ENCODE results near the gene CPN1. TPM values are rescaled to one million over a fixed set of nuclear protein-coding genes. Genes with fewer than 3 reads are reported as not detected.
A peak's percentile ranks its signal among the peaks of the same experiment; 100 is the strongest.
"Not testable (repeated sequence)": the region's sequence is repeated elsewhere in the genome, so short reads cannot be mapped to it uniquely, and the experiment has no call there.

The CPN1 gene
- total RNA-seq (not detected), polyA plus RNA-seq (not detected)
- long read RNA-seq, donor 1: 0 reads
- long read RNA-seq, donor 2: 0 reads
- long read RNA-seq, donor 3: 0 reads

DNA sequence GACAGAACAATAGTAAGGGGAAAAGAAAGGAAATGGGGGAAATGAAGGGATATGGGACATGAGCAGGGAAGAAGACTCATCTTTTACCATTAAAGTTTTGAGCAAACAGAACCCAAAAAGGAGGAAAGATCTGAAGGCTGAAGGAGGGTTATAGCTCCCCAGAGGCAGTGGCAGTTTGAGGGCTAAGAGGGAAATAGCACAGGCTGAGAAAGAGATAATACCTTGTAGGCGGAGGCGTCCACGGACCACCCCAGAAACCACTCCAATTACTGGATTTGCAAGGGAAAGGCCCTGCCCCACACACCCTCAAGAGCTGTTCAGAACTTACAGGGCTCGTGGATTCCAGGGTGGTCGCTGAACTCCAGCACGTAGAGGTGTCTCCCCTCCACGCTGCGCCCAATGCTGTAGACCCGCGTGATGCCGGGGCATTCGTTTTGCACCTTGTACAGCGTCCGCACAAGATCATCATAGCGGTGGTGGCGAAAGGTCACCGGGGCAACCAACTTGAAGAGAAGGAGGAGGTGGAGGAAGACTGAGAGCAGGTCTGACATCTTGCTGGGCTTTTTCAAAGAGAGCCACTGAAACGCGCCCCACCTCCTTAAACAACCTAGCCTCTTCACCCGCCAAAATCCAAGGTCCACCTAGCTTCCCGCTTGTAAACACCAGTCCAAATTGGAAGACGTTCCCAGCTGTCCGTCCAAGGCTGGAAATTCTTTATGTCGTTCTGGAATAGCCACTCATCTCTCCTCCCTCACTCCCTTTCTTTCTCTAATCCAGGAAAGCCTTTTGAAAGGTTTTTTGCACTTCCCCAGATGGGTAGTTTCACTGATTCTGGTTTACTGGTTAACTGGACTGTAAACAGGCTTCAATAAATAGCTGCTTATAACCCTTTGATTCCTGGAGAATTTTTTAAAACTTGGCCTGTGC, at the start of gene CPN1:
CPN1 (minus strand) TSS at position 795 of the 927 bp plus-strand sequence; CDS start at position 551, 244 bp downstream.
- ATAC-seq: no peak
- Histone ChIP-seq H3K27me3 (peaks cover 0 to 24% (median 6%) of the 10 kb centered on the region in 7 donors), H3K4me1 (no peaks in the 10 kb centered on the region), H3K4me3 (no peak within 1 kb of the TSS), H3K27ac (no peak within 1 kb of the TSS), H3K9me3 (no peaks in the 10 kb centered on the region), H3K36me3 (no peaks in the 10 kb centered on the region)
- TF ChIP-seq, protein P1, sequence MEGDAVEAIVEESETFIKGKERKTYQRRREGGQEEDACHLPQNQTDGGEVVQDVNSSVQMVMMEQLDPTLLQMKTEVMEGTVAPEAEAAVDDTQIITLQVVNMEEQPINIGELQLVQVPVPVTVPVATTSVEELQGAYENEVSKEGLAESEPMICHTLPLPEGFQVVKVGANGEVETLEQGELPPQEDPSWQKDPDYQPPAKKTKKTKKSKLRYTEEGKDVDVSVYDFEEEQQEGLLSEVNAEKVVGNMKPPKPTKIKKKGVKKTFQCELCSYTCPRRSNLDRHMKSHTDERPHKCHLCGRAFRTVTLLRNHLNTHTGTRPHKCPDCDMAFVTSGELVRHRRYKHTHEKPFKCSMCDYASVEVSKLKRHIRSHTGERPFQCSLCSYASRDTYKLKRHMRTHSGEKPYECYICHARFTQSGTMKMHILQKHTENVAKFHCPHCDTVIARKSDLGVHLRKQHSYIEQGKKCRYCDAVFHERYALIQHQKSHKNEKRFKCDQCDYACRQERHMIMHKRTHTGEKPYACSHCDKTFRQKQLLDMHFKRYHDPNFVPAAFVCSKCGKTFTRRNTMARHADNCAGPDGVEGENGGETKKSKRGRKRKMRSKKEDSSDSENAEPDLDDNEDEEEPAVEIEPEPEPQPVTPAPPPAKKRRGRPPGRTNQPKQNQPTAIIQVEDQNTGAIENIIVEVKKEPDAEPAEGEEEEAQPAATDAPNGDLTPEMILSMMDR (IDR thresholded peaks at IDR 0.05): no peak
- no peak for DNase-seq
- WGBS, 2 donors: 85 to 88% methylated on average over 24 of the region's 24 CpGs
- intact Hi-C loops (cut with DNase I): no loop called here

- Histone ChIP-seq H3K9me3 (peaks cover 0 to 7% (median 0%) of the 10 kb centered on the region in 11 donors), H3K36me3 (no peaks in the 10 kb centered on the region), H3K27me3 (peaks cover 0 to 12% (median 0%) of the 10 kb centered on the region in 7 donors), H3K27ac (no peak overlapping the region), H3K4me3 (no peak overlapping the region), H3K4me1 (peaks cover 0 to 3% (median 0%) of the 10 kb centered on the region in 9 donors)
- 70 to 74% methylated on average over 7 of the region's 7 CpGs for WGBS, 2 donors
- intact Hi-C loops (cut with DNase I): no loop called here
- ATAC-seq (no peak), DNase-seq (no peak)
- TF ChIP-seq, protein P1 (IDR thresholded peaks at IDR 0.05): no peak
These were observed 49.2 kb upstream of the CPN1 start for GRCh38 chr10:100130831-100131230.

GRCh38 chr10:100129424-100129823, 47.8 kb upstream of the CPN1 start:
- no peaks in the 10 kb centered on the region for H3K36me3 ChIP-seq
- intact Hi-C loops (cut with DNase I): no loop called here
- peak overlapping the region in 6 of 10 donors; percentile 20 to 66 (median 32) for H3K27ac ChIP-seq
- DNase-seq (peak; percentile 25 to 55), ATAC-seq (peak; percentile 78 to 95 (median 91))
- 49 to 55% methylated on average over 9 of the region's 9 CpGs for WGBS, 2 donors
- peaks cover 0 to 3% (median 0%) of the 10 kb centered on the region in 9 donors for H3K4me1 ChIP-seq
- H3K9me3 ChIP-seq: peaks cover 0 to 2% (median 0%) of the 10 kb centered on the region in 11 donors
- peaks cover 0 to 6% (median 0%) of the 10 kb centered on the region in 7 donors for H3K27me3 ChIP-seq
- no peak overlapping the region for H3K4me3 ChIP-seq
- TF ChIP-seq, protein P1 (IDR thresholded peaks at IDR 0.05): no peak

DNA sequence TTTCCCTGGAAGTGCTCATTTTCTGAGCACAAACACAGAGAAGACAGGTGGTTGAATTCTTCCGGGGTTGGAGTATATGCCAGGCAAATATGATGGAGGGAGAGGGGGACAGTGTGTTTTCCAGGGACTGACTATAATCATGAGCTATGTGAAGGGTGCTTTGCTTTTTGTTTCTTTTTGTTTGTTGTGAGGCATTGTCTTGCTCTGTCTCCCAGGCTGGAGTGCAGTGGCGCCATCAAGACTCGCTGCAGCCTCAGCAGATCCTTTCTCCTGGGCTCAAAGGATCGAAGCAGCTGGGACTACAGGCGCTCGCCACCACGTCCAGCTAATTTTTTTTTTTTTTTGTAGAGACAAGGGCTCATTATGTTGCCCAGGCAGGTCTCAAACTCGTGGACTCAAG, 47.3 kb upstream of the CPN1 start:
- no peak for DNase-seq
- H3K4me1 ChIP-seq: peaks cover 0 to 3% (median 0%) of the 10 kb centered on the region in 9 donors
- H3K27me3 ChIP-seq: peaks cover 0 to 6% (median 0%) of the 10 kb centered on the region in 7 donors
- peak overlapping the region in 6 of 10 donors; percentile 20 to 66 (median 32) for H3K27ac ChIP-seq
- H3K9me3 ChIP-seq: no peaks in the 10 kb centered on the region
- intact Hi-C loops (cut with DNase I): no loop called here
- H3K36me3 ChIP-seq: no peaks in the 10 kb centered on the region
- no peak overlapping the region for H3K4me3 ChIP-seq
- WGBS, 2 donors: 50 to 75% methylated on average over 8 of the region's 8 CpGs
- TF ChIP-seq, protein P1 (IDR thresholded peaks at IDR 0.05): no peak
- peak in 6 of 8 donors; percentile 19 to 66 (median 52) for ATAC-seq

DNA sequence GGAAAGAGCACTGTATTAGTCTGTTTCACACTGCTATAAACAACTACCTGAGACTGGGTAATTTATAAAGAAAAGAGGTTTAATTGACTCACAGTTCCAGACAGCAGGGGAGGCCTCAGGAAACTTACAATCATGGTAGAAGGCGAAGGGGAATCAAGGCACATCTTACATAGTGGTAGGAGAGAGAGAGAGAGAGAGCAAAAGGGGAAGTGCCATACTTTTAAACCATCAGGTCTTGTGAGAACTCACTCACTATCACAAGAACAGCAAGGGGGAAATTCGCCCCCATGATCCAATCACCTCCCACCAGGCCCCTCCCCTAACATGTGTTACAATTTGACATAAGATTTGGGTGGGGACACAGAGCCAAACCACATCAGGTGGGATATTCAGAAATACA, 43.7 kb upstream of the CPN1 start:
- H3K4me3 ChIP-seq; H3K27me3 ChIP-seq; DNase-seq; H3K9me3 ChIP-seq; H3K36me3 ChIP-seq; ATAC-seq; H3K27ac ChIP-seq; intact Hi-C loops (cut with DNase I); H3K4me1 ChIP-seq: not testable (repeated sequence)
- 80 to 81% methylated on average over 2 of the region's 2 CpGs for WGBS, 2 donors
